NCI-H1105 (cell line): ENCODE results near the gene RPA1.

Source experiments
- DNase-seq: peaks from one replicate; lab custom pipeline; 2025; lab: John Stamatoyannopoulos, UW

Gene RPA1

GRCh38 chr17:1942666-1943435 is 113.0 kb downstream of the RPA1 start:
- no peak for DNase-seq

GRCh38 chr17:1943436-1943831 is 113.6 kb downstream of the RPA1 start:
- no peak for DNase-seq

GRCh38 chr17:1945621-1946020 is 115.8 kb downstream of the RPA1 start:
- DNase-seq: no peak

- DNase-seq: no peak
These were observed 116.5 kb downstream of the RPA1 start for GRCh38 chr17:1946021-1946932.

GRCh38 chr17:1947229-1947742 is 117.5 kb downstream of the RPA1 start:
- DNase-seq: no peak

- no peak for DNase-seq
These were observed 118.1 kb downstream of the RPA1 start for GRCh38 chr17:1947743-1948516.

GRCh38 chr17:1948517-1948825 is 118.7 kb downstream of the RPA1 start:
- no peak for DNase-seq
